ENCODE results near the gene ZCCHC24.

GRCh38 chr10:79420974-79421688 lies 24.3 kb downstream of the ZCCHC24 start:
- TF ChIP-seq CTCF (conservative IDR thresholded peaks at IDR 0.05; ENCODE audit: low read length) (no peak), EZH2phosphoT487 (IDR thresholded peaks at IDR 0.05; ENCODE audit: borderline replicate concordance, low read depth, low read length) (no peak)

Measured in OCI-LY7 (cell line).